Endothelial cell of umbilical vein (primary cell): ENCODE data around the gene CDH22. TPM values are rescaled to one million over a fixed set of nuclear protein-coding genes. Genes with fewer than 3 reads are reported as not detected.

Experiments
- BruUV-seq: library from RNA; stranded (reverse); fragments of 400-500 nt; replicated peaks from 2 replicates; lab custom pipeline; 2021; lab: Mats Ljungman, UMichigan
- CTCF ChIA-PET: fragments of 300-600, 350-600 bp; sonication (Branson Sonifier 250); formaldehyde crosslinking; loops from one replicate; lab custom pipeline; 2021; ENCODE audit warnings: antibody characterized with exemption, inconsistent platforms; lab: Charles Lee
- POLR2A ChIA-PET: fragments of 300-600, 350-600 bp; sonication (Branson Sonifier 250); formaldehyde crosslinking; loops from one replicate; lab custom pipeline; 2021; ENCODE audit warnings: antibody characterized with exemption, inconsistent platforms; lab: Charles Lee
- DNase-seq: peaks from one replicate; pipeline ENCODE4 v3.0.0-alpha.2; 2011; ENCODE audit warnings: low read depth, low spot score
- FAIRE-seq: peaks from 2 replicates; lab custom pipeline; 2011; peaks lifted over from hg19 to GRCh38; lab: Jason Lieb, UNC
- H2AFZ ChIP-seq: 2 replicates; pipeline ENCODE4 v1.6.0; 2012; ENCODE audit warnings: low read depth, low read length, control low read depth, inconsistent platforms
- H3K27ac ChIP-seq: 2 replicates; pipeline ENCODE4 v1.5.1; 2011; ENCODE audit warnings: low read depth, mild to moderate bottlenecking, control low read depth, low read length, moderate library complexity; ENCODE audit not compliant: insufficient read depth
- H3K27me3 ChIP-seq, 2 experiments: 2 replicates each; pipeline versions ENCODE4 v1.6.0 to v1.6.1; 2011; ENCODE audit warnings: low read length in 2 of 2, mixed read lengths in 1 of 2; ENCODE audit not compliant: control insufficient read depth in 2 of 2, insufficient read depth in 2 of 2
- H3K36me3 ChIP-seq, 2 experiments: 2 replicates in 1 of 2; 3 replicates in 1 of 2; pipeline ENCODE4 v1.5.1; 2011; ENCODE audit warnings: low read length in 2 of 2, mild to moderate bottlenecking in 1 of 2, moderate library complexity in 1 of 2; ENCODE audit not compliant: control insufficient read depth in 2 of 2, insufficient read depth in 2 of 2; ENCODE audit errors: extremely low read depth in 1 of 2
- H3K4me1 ChIP-seq: 3 replicates; pipeline ENCODE4 v1.5.1; 2011; ENCODE audit warnings: mild to moderate bottlenecking, low read length; ENCODE audit not compliant: control insufficient read depth, insufficient read depth; ENCODE audit errors: extremely low read depth
- H3K4me2 ChIP-seq: 2 replicates; pipeline ENCODE4 v1.6.1; 2011; ENCODE audit warnings: low read length, control low read depth, mixed read lengths; ENCODE audit not compliant: insufficient read depth
- H3K4me3 ChIP-seq, 3 experiments: fragments of 200-600 bp in 1 of 3; sonication (generic), shearing (Covaris generic) in 1 of 3; replicated peaks in 1 of 3; 2 replicates each; pipeline ENCODE4 v1.5.1; 2011 to 2016; ENCODE audit warnings: control low read depth in 3 of 3, low read length in 3 of 3, mild to moderate bottlenecking in 2 of 3, inconsistent platforms in 1 of 3, low read depth in 1 of 3, moderate library complexity in 1 of 3; ENCODE audit not compliant: insufficient read depth in 1 of 3
- H3K79me2 ChIP-seq: 2 replicates; pipeline ENCODE4 v1.6.0; 2012; ENCODE audit warnings: low read length, inconsistent platforms; ENCODE audit not compliant: control insufficient read depth, insufficient read depth
- H3K9ac ChIP-seq: replicated peaks from 2 replicates; pipeline ENCODE3; 2011; ENCODE audit warnings: low read length, control low read depth; ENCODE audit not compliant: insufficient read depth; ENCODE audit errors: extremely low read depth
- H3K9me1 ChIP-seq: replicated peaks from 3 replicates; pipeline ENCODE4 v1.6.0; 2011; ENCODE audit warnings: mild to moderate bottlenecking, low read length; ENCODE audit not compliant: control insufficient read depth, insufficient read depth; ENCODE audit errors: extremely low read depth
- H3K9me3 ChIP-seq: replicated peaks from 2 replicates; pipeline ENCODE4 v1.5.1; 2012; ENCODE audit warnings: low read length, inconsistent platforms; ENCODE audit not compliant: control insufficient read depth, insufficient read depth
- H4K20me1 ChIP-seq: replicated peaks from 2 replicates; pipeline ENCODE3; 2011; ENCODE audit warnings: mild to moderate bottlenecking, low read length; ENCODE audit not compliant: control insufficient read depth, insufficient read depth; ENCODE audit errors: extremely low read depth
- CTCF ChIP-seq, 2 donors: IDR thresholded peaks; 1 replicate in 1 of 2; 2 replicates in 1 of 2; pipeline ENCODE4 v1.5.1; 2011; ENCODE audit warnings: low read length in 2 of 2, mild to moderate bottlenecking in 2 of 2, moderate library complexity in 2 of 2, control low read depth in 1 of 2, inconsistent platforms in 1 of 2, low read depth in 1 of 2; ENCODE audit not compliant: insufficient read depth in 1 of 2; ENCODE audit errors: extremely low read depth in 1 of 2
- EZH2 ChIP-seq: IDR thresholded peaks from 2 replicates; pipeline ENCODE4 v1.6.1; 2012; ENCODE audit warnings: borderline replicate concordance, low read depth, mild to moderate bottlenecking, moderate library complexity, low read length, inconsistent platforms; ENCODE audit not compliant: severe bottlenecking
- JUN ChIP-seq: IDR thresholded peaks from 2 replicates; pipeline ENCODE4 v1.6.1; 2011; ENCODE audit warnings: borderline replicate concordance, low read depth; ENCODE audit not compliant: insufficient read length, insufficient read depth
- MAX ChIP-seq: IDR thresholded peaks from 2 replicates; pipeline ENCODE4 v1.6.1; 2011; ENCODE audit not compliant: insufficient read depth, insufficient read length
- MYC ChIP-seq: IDR thresholded peaks from one replicate; pipeline ENCODE4 v1.6.1; 2011; ENCODE audit warnings: mild to moderate bottlenecking, low read depth, low read length
- dilution Hi-C: fragments of 300-500 bp; cut with MboI; formaldehyde crosslinking; loops from one replicate; pipeline ENCODE4 v1.15.0; 2019; ENCODE audit warnings: low sequenced_read_pairs; ENCODE audit not compliant: extremely low pct_ligation_motif_present
- intact Hi-C: fragments of 100-400 bp; cut with micrococcal nuclease; formaldehyde crosslinking; loops from one replicate; pipeline ENCODE4 v1.10.0; 2022
- polyA plus RNA-seq, 4 experiments: library from polyadenylated mRNA; depleted of rRNA in 3 of 4; stranded (reverse) in 3 of 4; unstranded in 1 of 4; fragments of >200 nt; gene quantifications; 2 replicates each; pipeline versions ENCODE4 v1.2.1 to v1.2.3, GENCODE V29; 2011 to 2012; ENCODE audit warnings: missing spikeins in 1 of 4
- total RNA-seq: library from RNA; stranded (reverse); gene quantifications from 2 replicates; pipeline ENCODE4 v1.2.3, GENCODE V29; 2021

Gene CDH22
- total and polyA plus RNA-seq, 2 donors (not counting 3 experiments of a cell fraction or from before 2014, with no cell fraction given): not detected

GRCh38 chr20:46172455-46172854 is 135.8 kb downstream of the CDH22 start:
- Histone ChIP-seq H2AFZ (no peak overlapping the region), H3K4me1 (no peaks in the 10 kb centered on the region), H3K79me2 (no peaks in the 10 kb centered on the region), H3K9me3 (no peaks in the 10 kb centered on the region), H3K9me1 (no peaks in the 10 kb centered on the region), H3K4me2 (no peak overlapping the region), H3K27ac (no peak overlapping the region), H3K36me3 (no peaks in the 10 kb centered on the region), H3K4me3 (no peak overlapping the region), H4K20me1 (no peaks in the 10 kb centered on the region), H3K9ac (no peak overlapping the region), H3K27me3 (peaks cover 18 to 33% of the 10 kb centered on the region in 2 experiments)
- DNase-seq (no peak), FAIRE-seq (no peak)
- POLR2A ChIA-PET: no interaction called here
- TF ChIP-seq CTCF (IDR thresholded peaks at IDR 0.05; ENCODE audit: extremely low read depth in 1 of 2, insufficient read depth in 1 of 2, low read depth in 1 of 2, low read length in 2 of 2): no peak
- TF ChIP-seq JUN: no peak
- intact Hi-C loops: no loop called here
- dilution Hi-C loops: no loop called here
- CTCF ChIA-PET: interaction anchor here (1.2 to 7.5 kb wide), 7 partner anchors 11 to 186 kb away, joined by 3 to 77 read pairs (median 7); no protein-coding TSS in a partner anchor
- no TSS peak for BruUV-seq

GRCh38 chr20:46171909-46172308 is 136.4 kb downstream of the CDH22 start:
- Histone ChIP-seq H3K27me3 (peaks cover 18 to 33% of the 10 kb centered on the region in 2 experiments), H2AFZ (no peak overlapping the region), H3K9me3 (no peaks in the 10 kb centered on the region), H3K9ac (no peak overlapping the region), H3K4me3 (no peak overlapping the region), H3K27ac (no peak overlapping the region), H3K9me1 (no peaks in the 10 kb centered on the region), H3K79me2 (no peaks in the 10 kb centered on the region), H3K4me1 (no peaks in the 10 kb centered on the region), H3K4me2 (no peak overlapping the region), H3K36me3 (no peaks in the 10 kb centered on the region), H4K20me1 (no peaks in the 10 kb centered on the region)
- dilution Hi-C loops: no loop called here
- ChIA-PET CTCF (interaction anchor here (1.2 to 7.5 kb wide), 6 partner anchors 11 to 185 kb away, joined by 3 to 77 read pairs (median 20); no protein-coding TSS in a partner anchor), POLR2A (no interaction called here)
- BruUV-seq: no TSS peak
- FAIRE-seq: no peak
- intact Hi-C loops: no loop called here
- TF ChIP-seq MAX (no peak), MYC (no peak), EZH2 (no peak), CTCF (IDR thresholded peaks at IDR 0.05; ENCODE audit: extremely low read depth in 1 of 2, insufficient read depth in 1 of 2, low read depth in 1 of 2, low read length in 2 of 2) (no peak)
- no peak for DNase-seq
